ENCODE results near the gene HCRTR2. TPM values are rescaled to one million over a fixed set of nuclear protein-coding genes. Genes with fewer than 3 reads are reported as not detected.
A peak's percentile ranks its signal among the peaks of the same experiment; 100 is the strongest.
"Not testable (repeated sequence)": the region's sequence is repeated elsewhere in the genome, so short reads cannot be mapped to it uniquely, and the experiment has no call there.

Gene HCRTR2
- total RNA-seq, 1 donor from 2014 or later: not detected

- TF ChIP-seq CTCF (conservative IDR thresholded peaks at IDR 0.05; ENCODE audit: low read depth, low read length): no peak
- H3K4me3 ChIP-seq (ENCODE audit: low read depth, low read length): no peak overlapping the region
- DNase-seq (ENCODE audit: low read depth): no peak
Measured at GRCh38 chr6:55282115-55282514, 107.8 kb downstream of the HCRTR2 start.

GRCh38 chr6:55286824-55287223 is 112.5 kb downstream of the HCRTR2 start:
- H3K4me3 ChIP-seq (ENCODE audit: low read depth, low read length): no peak overlapping the region
- TF ChIP-seq CTCF (conservative IDR thresholded peaks at IDR 0.05; ENCODE audit: low read depth, low read length): no peak
- no peak for DNase-seq (ENCODE audit: low read depth)

GRCh38 chr6:55290736-55291135 is 116.4 kb downstream of the HCRTR2 start:
- no peak overlapping the region for H3K4me3 ChIP-seq (ENCODE audit: low read depth, low read length)
- no peak for DNase-seq (ENCODE audit: low read depth)
- TF ChIP-seq CTCF (conservative IDR thresholded peaks at IDR 0.05; ENCODE audit: low read depth, low read length): no peak

GRCh38 chr6:55293116-55293515 is 118.8 kb downstream of the HCRTR2 start:
- no peak for DNase-seq (ENCODE audit: low read depth)
- peak; percentile 52 for TF ChIP-seq CTCF (conservative IDR thresholded peaks at IDR 0.05; ENCODE audit: low read depth, low read length)
- H3K4me3 ChIP-seq (ENCODE audit: low read depth, low read length): no peak overlapping the region

GRCh38 chr6:55297214-55297613 is 122.9 kb downstream of the HCRTR2 start:
- DNase-seq (ENCODE audit: low read depth); H3K4me3 ChIP-seq (ENCODE audit: low read depth, low read length): not testable (repeated sequence)

- DNase-seq (ENCODE audit: low read depth): no peak
- H3K4me3 ChIP-seq (ENCODE audit: low read depth, low read length): no peak overlapping the region
- no peak for TF ChIP-seq CTCF (conservative IDR thresholded peaks at IDR 0.05; ENCODE audit: low read depth, low read length)
Measured at GRCh38 chr6:55299286-55299985, 125.1 kb downstream of the HCRTR2 start.

- no peak overlapping the region for H3K4me3 ChIP-seq (ENCODE audit: low read depth, low read length)
- DNase-seq (ENCODE audit: low read depth): no peak
- TF ChIP-seq CTCF (conservative IDR thresholded peaks at IDR 0.05; ENCODE audit: low read depth, low read length): no peak
Measured at GRCh38 chr6:55304747-55305146, 130.4 kb downstream of the HCRTR2 start.
